ACC112 (cell line): Measurements from ENCODE around the gene CNOT1.

Experiments
- H2AFZ ChIP-seq: fragments of 200-600 bp; sonication (generic); one replicate; pipeline ENCODE4 v1.6.0; 2017; ENCODE audit warnings: antibody characterized with exemption, low read length; ENCODE audit not compliant: unreplicated experiment
- H3K27ac ChIP-seq: fragments of 200-600 bp; sonication (generic); 2 replicates; pipeline ENCODE4 v1.5.1; 2014; ENCODE audit warnings: low read depth, mild to moderate bottlenecking, antibody characterized with exemption, low read length, moderate library complexity
- H3K27me3 ChIP-seq: fragments of 200-600 bp; sonication (generic); 2 replicates; pipeline ENCODE4 v1.6.1; 2014; ENCODE audit warnings: mild to moderate bottlenecking, antibody characterized with exemption, low read length, moderate library complexity, mixed read lengths; ENCODE audit not compliant: insufficient read depth
- H3K36me3 ChIP-seq: fragments of 200-600 bp; sonication (generic); 2 replicates; pipeline ENCODE4 v1.6.1; 2016; ENCODE audit warnings: mild to moderate bottlenecking, antibody characterized with exemption, low read length, moderate library complexity, mixed read lengths; ENCODE audit not compliant: insufficient read depth
- H3K4me1 ChIP-seq: fragments of 200-600 bp; sonication (generic); one replicate; pipeline ENCODE4 v1.6.1; 2016; ENCODE audit warnings: low read length, mixed read lengths; ENCODE audit not compliant: insufficient read depth, unreplicated experiment, control insufficient read depth
- H3K4me3 ChIP-seq: fragments of 200-600 bp; sonication (generic); 2 replicates; pipeline ENCODE4 v1.5.1; 2014; ENCODE audit warnings: mild to moderate bottlenecking, low read depth, low read length
- H3K79me2 ChIP-seq: fragments of 200-600 bp; sonication (generic); one replicate; pipeline ENCODE4 v1.6.0; 2016; ENCODE audit warnings: low read length; ENCODE audit not compliant: control insufficient read depth, unreplicated experiment, insufficient read depth

CNOT1 gene

GRCh38 chr16:58501242-58502131 lies 128.1 kb downstream of the CNOT1 start:
- no peaks in the 10 kb centered on the region for H3K27me3 ChIP-seq
- H3K4me3 ChIP-seq, result peak overlapping the region; percentile 49
- H3K79me2 ChIP-seq, result no peaks in the 10 kb centered on the region
- H3K36me3 ChIP-seq, result no peaks in the 10 kb centered on the region
- H3K27ac ChIP-seq, result no peak overlapping the region
- peaks cover 3% of the 10 kb centered on the region for H3K4me1 ChIP-seq
- peak overlapping the region; percentile 36 for H2AFZ ChIP-seq

DNA sequence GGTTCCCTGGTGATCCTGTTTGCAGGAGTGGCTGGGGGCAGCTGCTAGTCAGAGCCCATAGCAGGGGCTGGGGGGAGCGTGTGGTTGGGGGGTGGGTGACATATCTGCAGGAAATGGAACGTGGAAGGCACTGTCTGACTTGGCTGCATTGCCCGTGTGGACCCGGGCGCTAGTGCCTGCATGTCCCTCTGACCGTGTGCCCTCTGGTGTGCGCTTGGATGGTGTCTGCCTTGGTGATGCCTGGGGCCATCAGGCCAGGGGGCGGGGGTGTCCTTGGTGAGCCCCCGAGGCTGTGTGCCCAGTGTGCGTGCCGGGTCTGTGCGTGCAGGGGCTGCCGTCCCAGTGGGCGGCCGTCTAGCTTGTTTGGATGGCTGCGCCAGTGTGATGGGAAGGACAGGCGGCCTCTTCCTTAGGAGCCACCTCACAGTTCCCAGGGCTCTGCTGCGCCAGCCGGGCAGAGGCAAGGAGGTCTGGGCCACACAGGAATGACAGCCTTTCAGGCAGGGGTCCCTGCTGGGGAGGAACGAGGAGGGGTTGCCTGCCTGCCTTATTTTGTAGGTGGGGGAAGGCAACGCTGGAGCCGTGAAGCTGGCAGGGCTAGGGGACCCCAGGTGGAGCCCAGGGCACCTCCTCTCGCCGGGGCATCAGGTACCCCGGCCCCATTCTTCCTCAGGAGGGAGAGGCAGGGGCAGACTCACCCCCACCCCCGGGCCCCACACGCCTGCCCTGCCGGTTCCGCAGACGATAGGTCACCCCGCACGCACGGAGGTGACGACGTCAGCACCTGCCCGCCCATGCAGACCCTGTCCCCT lies 129.0 kb downstream of the CNOT1 start:
- no peaks in the 10 kb centered on the region for H3K36me3 ChIP-seq
- H3K27me3 ChIP-seq, result no peaks in the 10 kb centered on the region
- no peak overlapping the region for H3K27ac ChIP-seq
- H3K79me2 ChIP-seq, result no peaks in the 10 kb centered on the region
- peaks cover 7% of the 10 kb centered on the region for H3K4me1 ChIP-seq
- H3K4me3 ChIP-seq, result peak overlapping the region; percentile 49
- H2AFZ ChIP-seq, result no peak overlapping the region

GRCh38 chr16:58499615-58500351 lies 129.8 kb downstream of the CNOT1 start, which contains the start of gene NDRG4:
NDRG4 (plus strand) TSS chr16:58500143; CDS start chr16:58500249, 106 bp downstream.
- peaks cover 11% of the 10 kb centered on the region for H3K4me1 ChIP-seq
- no peaks in the 10 kb centered on the region for H3K79me2 ChIP-seq
- H3K27me3 ChIP-seq, result no peaks in the 10 kb centered on the region
- H3K27ac ChIP-seq, result no peak within 1 kb of the TSS
- no peak within 1 kb of the TSS for H2AFZ ChIP-seq
- peak within 1 kb of the TSS; percentile 49 for H3K4me3 ChIP-seq
- H3K36me3 ChIP-seq, result no peaks in the 10 kb centered on the region

GRCh38 chr16:58499092-58499511 lies 130.5 kb downstream of the CNOT1 start:
- Histone ChIP-seq H3K36me3 (no peaks in the 10 kb centered on the region), H3K79me2 (no peaks in the 10 kb centered on the region), H3K27me3 (no peaks in the 10 kb centered on the region), H3K4me1 (peaks cover 11% of the 10 kb centered on the region), H2AFZ (no peak overlapping the region), H3K4me3 (no peak overlapping the region), H3K27ac (no peak overlapping the region)

- Histone ChIP-seq H3K4me1 (peaks cover 11% of the 10 kb centered on the region), H3K79me2 (no peaks in the 10 kb centered on the region), H3K27ac (no peak overlapping the region), H3K36me3 (no peaks in the 10 kb centered on the region), H2AFZ (no peak overlapping the region), H3K4me3 (no peak overlapping the region), H3K27me3 (no peaks in the 10 kb centered on the region)
Measured at GRCh38 chr16:58498341-58499091, 131.1 kb downstream of the CNOT1 start.

DNA sequence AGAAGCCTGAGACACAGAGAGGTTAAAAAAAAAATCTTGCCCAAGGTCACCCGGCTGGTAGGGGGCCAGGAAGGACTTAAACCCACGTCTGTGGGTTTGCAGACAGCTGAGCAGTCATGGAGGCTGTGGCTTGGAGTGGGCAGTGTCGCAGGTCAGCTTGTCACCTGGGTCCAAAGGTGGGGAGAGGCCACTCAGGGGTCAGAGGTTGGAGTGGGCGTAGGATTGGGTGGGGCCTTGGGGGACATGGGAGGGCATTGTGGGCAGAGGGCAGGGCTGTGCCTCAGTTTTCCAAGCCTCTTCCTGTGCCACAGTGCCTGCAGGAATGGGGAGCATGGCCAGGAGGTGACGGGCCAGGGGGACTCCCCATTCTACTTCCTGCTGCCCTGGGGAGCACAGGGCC lies 131.7 kb downstream of the CNOT1 start:
- H2AFZ ChIP-seq, result no peak overlapping the region
- H3K79me2 ChIP-seq, result no peaks in the 10 kb centered on the region
- H3K4me3 ChIP-seq, result no peak overlapping the region
- no peak overlapping the region for H3K27ac ChIP-seq
- no peaks in the 10 kb centered on the region for H3K27me3 ChIP-seq
- no peaks in the 10 kb centered on the region for H3K36me3 ChIP-seq
- H3K4me1 ChIP-seq, result peaks cover 11% of the 10 kb centered on the region

DNA sequence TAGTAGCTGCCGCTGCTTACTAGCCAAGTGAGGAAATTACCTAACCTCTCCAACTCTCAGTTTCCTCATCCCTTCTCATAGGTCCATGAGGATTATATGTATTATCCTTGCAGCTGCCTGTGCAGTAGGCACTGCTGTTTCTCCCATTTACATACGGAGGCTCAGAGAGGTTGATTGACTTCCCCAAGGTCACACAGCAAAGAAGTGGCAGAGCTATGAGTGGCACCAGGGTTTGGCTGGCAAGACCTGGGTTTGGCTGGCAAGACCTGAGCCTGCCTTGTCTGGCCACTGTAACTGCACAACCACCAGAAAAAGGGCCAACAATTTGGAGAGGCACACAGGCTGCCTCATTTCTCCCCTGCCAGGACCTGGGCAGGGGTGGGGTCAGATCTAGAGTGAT lies 132.2 kb downstream of the CNOT1 start:
- H3K27me3 ChIP-seq, result no peaks in the 10 kb centered on the region
- no peaks in the 10 kb centered on the region for H3K79me2 ChIP-seq
- no peak overlapping the region for H2AFZ ChIP-seq
- no peaks in the 10 kb centered on the region for H3K36me3 ChIP-seq
- H3K4me3 ChIP-seq, result no peak overlapping the region
- no peak overlapping the region for H3K27ac ChIP-seq
- peaks cover 11% of the 10 kb centered on the region for H3K4me1 ChIP-seq

DNA sequence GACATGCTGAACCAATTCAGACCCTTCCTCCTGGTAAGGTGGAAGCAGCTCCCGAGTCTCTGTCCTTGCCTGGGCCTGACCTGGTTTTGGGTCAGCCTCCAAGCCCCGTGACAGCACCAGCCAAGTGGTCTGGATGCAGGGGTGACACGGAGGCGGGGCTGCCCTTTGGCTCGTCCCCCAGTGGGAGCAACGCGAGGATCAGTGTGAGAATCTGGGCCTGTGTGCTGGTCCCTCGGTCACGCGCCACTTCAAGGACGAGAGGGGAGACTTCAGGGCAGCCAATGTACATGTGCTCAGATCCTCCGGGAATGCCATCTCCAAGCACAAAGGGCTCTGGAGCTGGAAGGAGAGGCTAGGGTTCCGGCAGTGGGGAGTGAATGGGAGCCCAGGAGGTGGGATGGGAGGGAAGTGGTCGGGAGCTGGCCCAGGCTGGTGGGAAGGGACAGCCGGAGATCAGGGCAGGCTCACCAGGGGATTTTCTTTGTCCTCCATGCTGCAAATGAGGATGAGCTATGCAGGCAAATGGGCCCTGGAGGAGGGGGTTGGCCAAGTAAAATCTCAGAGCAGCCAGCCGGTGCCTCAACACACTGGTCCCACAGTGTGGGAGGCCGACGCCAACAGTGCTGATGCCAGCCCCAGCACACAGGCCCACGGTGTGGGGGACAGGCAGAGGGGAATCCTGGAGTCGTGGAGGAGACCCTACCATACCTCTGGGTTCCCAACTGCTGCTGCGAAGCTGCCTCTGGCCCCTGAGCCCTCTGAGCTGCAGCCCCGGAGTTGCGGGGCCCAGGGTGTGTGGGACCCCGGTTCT lies 133.9 kb downstream of the CNOT1 start:
- Histone ChIP-seq H3K27ac (peak overlapping the region; percentile 90), H3K27me3 (no peaks in the 10 kb centered on the region), H3K36me3 (no peaks in the 10 kb centered on the region), H3K4me3 (peak overlapping the region; percentile 64), H3K79me2 (no peaks in the 10 kb centered on the region), H2AFZ (peak overlapping the region; percentile 90), H3K4me1 (peaks cover 8% of the 10 kb centered on the region)

DNA sequence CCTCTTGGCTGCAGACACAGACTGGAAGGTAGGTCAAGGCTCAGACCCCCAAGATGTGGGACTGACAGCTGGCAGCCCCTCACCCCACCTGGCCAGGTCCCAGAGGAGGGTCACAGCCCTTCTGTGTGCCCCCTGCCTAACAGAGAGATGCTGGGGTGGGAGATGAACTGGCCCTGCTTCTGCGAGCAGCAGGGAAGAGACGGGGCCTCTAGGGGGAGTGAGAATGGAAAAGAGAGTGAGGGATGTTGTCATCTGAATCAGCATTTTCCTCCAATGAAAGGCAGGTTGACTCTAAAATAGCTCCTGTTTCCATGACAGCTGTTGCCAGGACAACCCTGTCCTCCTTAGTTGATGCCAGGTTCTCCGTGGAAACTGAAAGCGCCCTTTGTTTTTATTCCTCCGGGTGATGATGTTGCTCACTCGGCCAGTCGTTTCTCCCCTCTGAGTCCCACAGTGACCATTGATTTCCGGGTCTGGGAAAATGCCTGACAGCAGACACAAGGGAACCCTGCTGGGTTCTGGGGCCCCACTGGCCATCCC lies 134.6 kb downstream of the CNOT1 start:
- H3K4me1 ChIP-seq, result peaks cover 8% of the 10 kb centered on the region
- H3K36me3 ChIP-seq, result no peaks in the 10 kb centered on the region
- H2AFZ ChIP-seq, result peak overlapping the region; percentile 90
- no peaks in the 10 kb centered on the region for H3K27me3 ChIP-seq
- no peaks in the 10 kb centered on the region for H3K79me2 ChIP-seq
- peak overlapping the region; percentile 90 for H3K27ac ChIP-seq
- H3K4me3 ChIP-seq, result peak overlapping the region; percentile 64
